Thyroid gland (tissue), 4 donors: ENCODE data around the gene GLYR1.

Experiments
- POLR2A ChIP-seq, 2 donors: fragments of 450-650 bp; IDR thresholded peaks; one replicate each; pipeline ENCODE4 v1.6.1; 2017; ENCODE audit warnings: antibody characterized with exemption in 2 of 2, mild to moderate bottlenecking in 2 of 2, moderate library complexity in 1 of 2
- TF ChIP-seq, protein P1 (sequence below), 6 experiments: fragments of 200-600 bp in 3 of 6; fragments of 450-650 bp in 3 of 6; sonication (generic) in 3 of 6; IDR thresholded peaks; one replicate each; pipeline ENCODE4 v1.5.1; 2016 to 2019; ENCODE audit warnings: antibody characterized with exemption in 6 of 6, mild to moderate bottlenecking in 2 of 6, inconsistent platforms in 1 of 6, moderate library complexity in 1 of 6

DNA sequence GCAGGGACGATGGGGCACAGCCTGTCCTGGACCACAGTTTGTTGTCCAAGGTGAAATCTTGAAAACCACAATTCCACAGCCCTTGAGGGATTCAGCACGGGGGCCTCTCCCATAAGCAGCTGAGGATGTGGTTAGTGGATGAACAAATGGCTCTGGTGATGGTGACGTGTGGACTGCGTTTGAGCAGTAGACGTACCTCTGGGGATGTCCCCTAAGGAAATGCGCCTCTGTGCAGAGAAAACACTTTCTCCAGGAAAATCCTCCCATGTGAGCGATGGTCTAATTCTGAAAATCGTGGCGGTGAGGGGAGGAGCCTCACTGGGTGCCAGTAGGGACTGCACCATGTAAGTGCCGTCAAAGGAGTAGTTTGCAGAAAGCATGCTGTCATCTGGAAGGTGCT, 56.2 kb downstream of the GLYR1 start:
- TF ChIP-seq, protein P1, sequence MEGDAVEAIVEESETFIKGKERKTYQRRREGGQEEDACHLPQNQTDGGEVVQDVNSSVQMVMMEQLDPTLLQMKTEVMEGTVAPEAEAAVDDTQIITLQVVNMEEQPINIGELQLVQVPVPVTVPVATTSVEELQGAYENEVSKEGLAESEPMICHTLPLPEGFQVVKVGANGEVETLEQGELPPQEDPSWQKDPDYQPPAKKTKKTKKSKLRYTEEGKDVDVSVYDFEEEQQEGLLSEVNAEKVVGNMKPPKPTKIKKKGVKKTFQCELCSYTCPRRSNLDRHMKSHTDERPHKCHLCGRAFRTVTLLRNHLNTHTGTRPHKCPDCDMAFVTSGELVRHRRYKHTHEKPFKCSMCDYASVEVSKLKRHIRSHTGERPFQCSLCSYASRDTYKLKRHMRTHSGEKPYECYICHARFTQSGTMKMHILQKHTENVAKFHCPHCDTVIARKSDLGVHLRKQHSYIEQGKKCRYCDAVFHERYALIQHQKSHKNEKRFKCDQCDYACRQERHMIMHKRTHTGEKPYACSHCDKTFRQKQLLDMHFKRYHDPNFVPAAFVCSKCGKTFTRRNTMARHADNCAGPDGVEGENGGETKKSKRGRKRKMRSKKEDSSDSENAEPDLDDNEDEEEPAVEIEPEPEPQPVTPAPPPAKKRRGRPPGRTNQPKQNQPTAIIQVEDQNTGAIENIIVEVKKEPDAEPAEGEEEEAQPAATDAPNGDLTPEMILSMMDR (IDR thresholded peaks at IDR 0.05): no peak
- TF ChIP-seq POLR2A (IDR thresholded peaks at IDR 0.05): no peak
